Embryonic facial prominence (tissue), 1 donor: Measurements from ENCODE around the gene PLVAP.

Source experiments
- DNase-seq: peaks from one replicate; pipeline ENCODE4 v3.0.0-alpha.2; 2016; ENCODE audit errors: extremely low spot score

PLVAP gene

DNA sequence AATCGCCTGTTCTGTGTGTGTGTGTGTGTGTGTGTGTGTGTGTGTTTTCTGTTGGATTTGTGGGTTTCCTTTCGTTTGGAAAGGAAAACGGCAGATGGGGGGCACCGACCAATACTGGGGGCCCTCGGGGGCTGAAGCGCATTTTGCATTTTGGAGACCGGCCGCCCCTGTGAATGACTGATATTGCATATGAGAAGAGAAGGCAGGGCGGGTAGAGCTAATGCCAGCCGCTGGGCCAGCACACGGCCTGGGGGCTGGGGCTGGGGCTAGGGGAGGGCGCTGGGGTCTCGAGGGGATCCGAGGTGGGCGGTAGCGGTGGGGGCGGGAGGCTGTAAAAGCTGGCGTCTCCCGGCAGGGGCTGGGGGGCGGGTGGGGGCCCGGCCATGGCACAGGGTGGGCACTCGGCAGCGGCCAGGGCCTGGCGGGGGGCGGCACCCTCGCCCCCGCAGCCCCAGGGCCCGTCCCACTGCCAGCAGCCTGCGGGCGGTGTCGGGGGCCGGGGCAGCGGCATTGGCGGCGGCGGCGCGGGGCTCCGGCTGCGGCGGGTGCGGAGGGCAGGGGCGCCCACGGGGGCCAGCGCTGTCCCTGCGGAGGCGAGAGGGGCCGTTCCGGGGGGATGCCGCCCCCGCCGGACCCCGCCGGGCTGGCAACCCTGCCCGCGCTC, 53.7 kb downstream of the PLVAP start:
- no peak for DNase-seq

DNA sequence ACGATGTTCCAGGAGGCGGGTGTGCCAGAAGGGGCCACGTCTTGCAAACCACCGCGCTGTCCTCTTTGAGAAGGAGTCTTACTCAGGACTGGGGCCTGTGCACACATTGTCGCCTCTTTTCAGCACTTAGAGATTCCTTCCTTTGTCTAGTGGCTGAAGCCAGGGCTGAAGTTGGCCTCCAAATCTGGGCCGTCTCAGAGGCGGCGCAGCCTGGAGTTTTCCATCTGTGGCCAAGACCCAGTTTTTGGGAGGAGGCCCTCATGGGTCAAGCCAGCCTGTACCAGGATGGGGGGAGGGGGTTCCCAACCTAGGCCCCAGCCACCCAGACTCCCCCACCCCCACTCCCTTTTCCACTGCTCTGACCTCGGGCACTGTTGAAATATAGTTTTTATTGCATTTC, 54.3 kb downstream of the PLVAP start:
- DNase-seq: no peak

DNA sequence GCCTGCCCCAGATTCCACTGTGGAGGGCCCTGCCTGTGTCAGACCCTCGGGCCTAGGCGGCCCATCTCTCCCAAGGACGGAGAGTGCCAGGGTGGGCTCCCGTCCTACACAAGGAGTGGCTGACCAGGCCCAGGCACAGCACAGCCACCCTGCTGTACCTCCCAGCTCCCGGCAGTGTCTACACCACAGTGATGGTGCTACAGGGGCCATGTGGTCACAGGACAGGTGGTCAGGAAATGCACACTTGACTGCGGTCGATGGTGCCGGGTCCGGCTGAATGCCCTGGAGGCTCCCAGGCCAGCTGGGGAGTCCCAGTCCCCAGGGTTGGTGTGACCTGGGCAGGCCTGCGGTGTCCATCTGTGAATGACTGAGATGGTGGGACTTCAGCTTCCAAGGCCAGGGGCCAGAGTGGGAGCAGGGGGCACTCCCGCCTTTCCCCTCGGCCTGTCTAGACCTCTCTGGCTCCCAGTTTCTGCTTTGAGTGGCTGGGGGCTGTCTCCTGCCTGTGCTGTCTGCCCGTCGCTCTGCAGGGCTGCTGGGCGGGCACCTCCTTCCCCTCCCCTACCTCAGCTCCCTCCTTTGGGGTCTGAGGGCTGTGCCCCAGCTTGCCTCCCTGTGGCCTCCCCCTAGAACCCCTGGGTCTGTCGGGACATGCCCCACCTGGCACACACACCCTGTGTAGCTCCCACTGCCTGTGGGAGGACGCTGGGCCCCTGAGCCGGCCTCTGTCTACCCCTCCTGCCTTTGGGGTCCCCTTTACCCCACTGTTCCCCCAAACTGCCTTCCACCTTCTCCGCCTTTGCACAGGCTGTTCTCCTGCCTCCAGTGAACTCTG, 55.3 kb downstream of the PLVAP start:
- DNase-seq: no peak

GRCh38 chr19:17320435-17320834, 56.7 kb downstream of the PLVAP start:
- DNase-seq: no peak

GRCh38 chr19:17319473-17320238, 57.5 kb downstream of the PLVAP start:
- DNase-seq: no peak

DNA sequence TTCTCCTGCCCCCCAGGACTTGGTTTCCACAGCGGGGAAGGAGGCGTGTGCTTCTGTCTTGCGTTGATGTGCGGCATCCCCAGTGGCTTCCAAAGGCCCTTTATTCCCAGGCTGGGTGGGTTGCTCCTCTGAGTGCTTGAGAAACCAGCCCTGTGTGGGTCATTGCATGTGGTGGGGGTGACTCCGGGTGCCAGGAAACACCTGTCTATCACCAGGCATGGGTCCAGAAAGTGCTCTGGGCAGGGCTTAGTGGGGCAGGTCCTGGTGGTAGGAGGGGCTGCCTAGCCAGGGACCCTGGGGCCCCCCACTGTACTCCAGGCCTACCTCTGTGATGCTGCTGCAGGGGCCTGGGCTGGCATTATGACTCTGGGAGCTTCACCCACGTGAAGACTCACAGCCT, 58.2 kb downstream of the PLVAP start:
- no peak for DNase-seq

DNA sequence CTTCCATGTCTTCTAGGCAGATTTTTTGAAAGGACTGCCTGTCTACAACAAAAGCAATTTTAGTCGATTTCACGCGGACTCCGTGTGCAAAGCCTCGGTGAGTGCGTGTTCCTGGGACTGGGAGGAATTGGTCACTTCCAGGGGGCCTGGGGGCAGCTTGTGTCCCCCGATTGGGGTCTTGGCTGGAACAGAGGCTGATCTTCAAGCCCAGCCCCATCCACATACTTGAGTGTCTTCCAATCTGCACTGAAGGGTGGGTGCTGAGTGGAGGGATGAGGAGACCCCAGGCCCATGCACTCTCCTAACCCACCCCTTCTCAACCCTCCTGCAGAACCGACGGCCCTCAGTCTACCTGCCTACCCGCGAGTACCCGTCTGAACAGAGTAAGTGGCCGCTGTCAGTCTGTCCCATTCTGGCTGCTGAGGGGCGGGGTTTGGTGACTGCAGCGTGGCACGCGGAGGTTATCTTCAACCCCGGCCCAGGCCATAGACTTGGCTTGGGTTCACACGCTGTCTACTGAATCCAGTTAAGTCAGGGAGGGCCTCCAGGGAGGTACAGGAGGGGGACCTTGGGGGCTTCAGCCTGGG, 63.0 kb downstream of the PLVAP start:
- DNase-seq: no peak

DNA sequence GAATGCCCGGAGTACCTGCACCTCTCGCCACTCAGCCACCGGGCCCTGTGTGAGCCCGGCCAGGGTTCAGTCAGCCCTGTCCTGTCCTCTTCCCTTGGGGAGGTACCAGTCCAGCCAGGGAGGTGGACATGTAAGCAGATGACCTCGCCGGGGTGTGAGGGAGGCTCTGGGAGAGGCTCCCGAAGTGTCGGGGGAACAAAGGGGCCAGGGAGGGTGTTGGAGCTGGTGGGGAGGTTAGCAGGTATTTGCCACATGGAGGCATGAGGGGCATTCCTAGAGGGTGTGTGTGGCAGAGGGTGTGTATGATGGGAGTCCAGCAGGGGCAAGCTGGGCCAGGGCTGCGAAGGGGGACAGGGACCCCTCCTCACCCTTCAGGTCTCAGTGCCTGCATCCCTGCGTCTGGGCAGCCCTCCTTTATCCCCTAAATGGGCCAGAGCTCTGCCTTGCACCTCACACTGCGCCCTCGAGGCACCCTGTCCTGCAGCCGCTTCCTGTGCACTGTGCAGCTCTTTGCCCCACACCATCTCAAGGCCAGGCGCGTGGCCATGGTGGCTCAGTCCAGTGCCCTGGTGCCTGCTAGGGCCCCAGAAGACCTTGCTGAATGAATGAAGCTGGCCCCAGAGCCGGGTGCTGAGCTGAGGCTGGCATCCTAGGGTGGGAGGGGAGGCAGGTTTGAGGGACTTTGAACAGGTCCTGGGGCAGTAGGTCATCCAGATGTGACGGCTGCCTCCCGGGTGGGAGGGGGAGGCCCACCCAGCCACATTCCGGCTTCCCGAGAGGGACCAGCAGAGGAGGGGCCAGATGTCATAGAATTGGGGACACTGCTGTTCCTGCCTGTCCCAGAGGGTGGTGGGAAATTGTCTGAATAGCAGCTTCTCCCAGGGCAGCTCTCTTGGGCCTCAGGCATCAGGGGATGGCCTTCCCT, 64.7 kb downstream of the PLVAP start:
- no peak for DNase-seq

DNA sequence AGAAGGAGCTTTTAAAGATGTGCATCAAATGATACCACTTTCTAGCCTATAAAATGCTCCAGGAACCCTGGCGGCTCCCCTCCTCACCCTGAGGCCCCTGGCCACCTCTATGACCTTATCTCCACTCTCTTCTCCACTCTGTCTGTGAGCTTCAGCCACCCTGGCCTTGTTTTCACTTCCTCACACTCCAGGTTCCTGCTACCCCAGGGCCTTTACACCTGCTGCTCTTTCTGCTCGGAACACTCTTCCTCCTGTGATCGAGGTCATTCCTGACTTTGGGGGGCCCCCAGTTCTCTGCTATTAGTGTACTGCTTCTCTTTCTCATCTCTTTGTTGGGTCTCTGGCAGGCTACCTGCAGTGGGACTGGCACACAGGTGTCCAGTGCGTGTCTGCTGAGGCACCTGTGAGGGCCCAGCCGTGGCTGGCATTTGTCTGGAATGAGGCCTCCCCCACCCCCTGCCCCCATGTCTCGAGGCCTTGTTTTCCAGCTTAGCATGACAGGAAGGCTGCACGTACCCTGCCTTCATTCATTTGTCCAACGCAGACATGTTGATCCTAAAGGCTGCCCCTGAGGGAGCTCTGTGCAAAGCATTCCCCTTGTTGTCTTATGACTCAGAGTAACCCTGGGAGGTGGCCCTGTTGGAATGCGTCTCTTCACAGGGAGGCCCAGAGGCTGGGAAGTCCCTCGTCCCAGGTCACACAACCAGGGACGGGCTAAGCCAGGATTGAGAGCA, 65.5 kb downstream of the PLVAP start:
- no peak for DNase-seq

DNA sequence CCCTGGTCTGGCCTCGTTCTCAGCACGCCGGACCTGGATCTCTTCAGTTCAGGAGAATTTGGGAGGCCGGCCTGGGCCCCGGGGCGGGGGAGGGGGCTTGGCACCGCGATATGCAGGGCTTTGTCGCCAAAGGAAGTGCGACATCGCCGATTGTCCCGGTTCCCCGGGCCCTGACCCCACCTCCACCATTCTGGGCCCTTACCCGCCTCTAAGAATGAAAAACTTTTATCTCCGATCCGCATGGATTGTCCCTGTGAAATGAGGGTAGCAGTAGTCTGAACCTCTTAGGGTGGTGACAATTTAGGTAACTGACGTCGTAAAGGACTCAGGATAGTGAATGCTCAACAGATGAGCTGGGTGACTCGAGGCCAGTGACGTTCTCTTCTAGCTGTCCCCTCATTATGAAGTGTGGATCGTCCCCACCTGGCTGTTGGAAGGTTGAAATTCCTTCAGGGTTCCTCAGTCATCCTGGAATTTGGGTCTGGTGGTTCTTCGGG, 67.1 kb downstream of the PLVAP start:
- DNase-seq: no peak

DNA sequence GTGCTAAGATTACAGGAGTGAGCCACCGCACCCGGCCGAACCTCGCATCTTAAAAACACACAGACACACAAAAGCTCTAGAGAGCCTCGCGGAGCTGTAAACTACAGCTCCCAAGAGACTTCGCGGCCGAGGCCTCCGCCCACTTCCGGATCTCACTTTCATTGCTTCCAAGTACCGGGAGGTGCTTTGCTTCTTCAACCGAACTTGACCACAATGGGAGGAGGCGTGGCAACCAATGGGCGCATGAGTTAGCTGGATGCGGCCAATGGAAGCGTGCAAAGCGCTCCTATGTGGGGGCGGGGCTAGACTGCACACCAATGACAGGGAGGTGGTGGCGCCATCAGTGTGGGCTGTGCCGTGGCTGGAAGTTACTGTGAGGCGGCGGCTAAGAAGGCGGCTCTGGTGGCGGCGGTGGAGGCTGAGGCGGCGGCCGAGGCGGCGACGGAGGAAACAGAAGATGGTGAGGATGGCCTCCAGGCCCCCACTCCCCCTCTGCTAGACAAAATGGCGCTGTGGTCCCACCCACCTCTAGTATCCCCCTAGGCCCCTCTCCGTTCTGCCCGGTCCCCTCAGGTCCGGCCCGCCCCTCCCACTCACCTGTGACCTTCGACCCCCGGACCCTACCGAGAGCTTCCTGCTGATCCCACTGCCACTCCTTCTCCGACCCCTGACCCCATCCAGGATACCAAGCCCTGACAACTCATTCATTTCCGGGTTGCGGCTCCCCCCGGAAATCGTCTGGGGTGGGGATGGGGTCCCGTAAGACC, 67.8 kb downstream of the PLVAP start, which contains the start of gene DDA1:
TSS of gene DDA1 (plus strand) at position 366 of the 767 bp plus-strand sequence. CDS start at position 458, 92 bp downstream.
- peak; percentile 99 for DNase-seq

DNA sequence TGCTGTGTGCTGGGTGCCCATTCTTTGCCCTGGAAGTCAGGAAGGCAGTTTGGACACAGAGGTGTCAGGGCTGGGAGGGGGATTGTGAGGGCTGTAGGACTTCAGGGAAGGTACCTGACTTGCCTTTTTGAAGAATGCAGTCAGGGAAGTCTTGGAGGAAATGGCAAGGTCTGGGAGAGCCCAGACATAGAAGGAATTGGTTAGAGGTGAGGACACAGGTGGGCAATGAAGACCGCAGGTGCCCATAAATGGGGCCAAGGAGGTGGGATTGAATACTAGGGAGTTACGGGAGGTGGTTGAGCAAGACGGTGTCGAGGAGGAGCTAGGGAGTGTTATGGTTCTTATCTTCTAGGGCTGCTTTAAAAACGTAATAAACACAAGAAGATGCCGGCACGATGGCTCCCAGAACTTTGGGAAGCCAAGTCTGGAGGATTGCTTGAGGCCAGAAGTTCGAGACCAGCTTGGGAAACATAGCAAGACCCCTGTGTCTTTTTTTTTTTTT, 69.2 kb downstream of the PLVAP start:
- no peak for DNase-seq

- no peak for DNase-seq
These were observed 70.8 kb downstream of the PLVAP start for GRCh38 chr19:17306285-17306714.

DNA sequence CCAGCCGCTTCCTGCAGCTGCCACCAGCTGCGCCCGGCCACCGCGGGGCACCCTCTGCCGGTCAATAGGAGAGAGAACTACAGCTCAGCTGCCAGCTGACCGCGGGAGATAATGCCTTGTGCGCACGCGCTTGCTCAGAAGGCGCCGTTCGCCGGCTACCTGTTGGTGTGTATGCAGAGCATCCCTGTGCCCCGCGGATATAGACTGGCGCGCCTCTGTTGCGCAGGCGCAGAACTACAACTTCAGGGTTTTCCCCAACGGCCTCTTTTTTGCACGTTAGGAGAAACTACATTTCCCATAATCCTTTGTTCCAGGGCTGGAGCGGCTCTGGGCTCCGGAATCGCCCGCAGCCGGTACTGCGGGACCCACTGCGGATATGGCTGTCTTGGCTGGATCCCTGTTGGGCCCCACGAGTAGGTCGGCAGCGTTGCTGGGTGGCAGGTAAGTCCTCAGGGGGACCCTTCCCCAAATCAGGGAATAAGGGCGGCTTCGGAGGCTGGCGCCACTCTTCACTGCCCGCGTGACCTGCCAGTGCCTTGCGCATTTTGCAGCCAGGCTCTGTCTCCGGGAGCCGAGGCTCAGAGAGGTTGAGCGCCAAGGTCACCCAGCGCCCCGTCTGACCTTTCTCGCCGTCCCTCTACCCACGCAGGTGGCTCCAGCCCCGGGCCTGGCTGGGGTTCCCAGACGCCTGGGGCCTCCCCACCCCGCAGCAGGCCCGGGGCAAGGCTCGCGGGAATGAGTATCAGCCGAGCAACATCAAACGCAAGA, 71.4 kb downstream of the PLVAP start, which contains the start of gene MRPL34:
TSS of gene MRPL34 (plus strand) at position 356 of the 768 bp plus-strand sequence. CDS start at position 377, 21 bp downstream.
- DNase-seq: peak; percentile 92

GRCh38 chr19:17305216-17305516, 72.0 kb downstream of the PLVAP start:
- no peak for DNase-seq

GRCh38 chr19:17304386-17305215, 72.5 kb downstream of the PLVAP start:
- no peak for DNase-seq

DNA sequence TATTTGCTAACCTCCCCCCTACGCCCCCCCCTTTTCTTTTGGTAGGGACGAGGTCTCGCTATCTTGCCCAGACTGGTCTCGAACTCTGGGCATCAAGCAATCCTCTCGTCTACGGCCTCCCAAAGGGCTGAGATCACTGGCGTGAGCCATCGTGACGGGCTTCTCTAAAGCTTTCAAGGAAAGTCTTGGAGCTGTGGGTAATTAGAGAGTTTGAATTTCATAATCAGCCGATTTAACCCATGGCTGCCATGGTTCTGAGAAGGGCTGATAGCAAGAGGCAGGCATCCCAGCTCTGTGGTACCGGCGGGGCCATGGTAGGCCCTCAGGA, 73.2 kb downstream of the PLVAP start:
- DNase-seq: no peak
